Testis (tissue), 3 donors: ENCODE measurements around the gene NPDC1. TPM values are rescaled to one million over a fixed set of nuclear protein-coding genes. Genes with fewer than 3 reads are reported as not detected.

Source experiments
- DNase-seq: peaks from one replicate; pipeline ENCODE4 v3.0.0-alpha.2; 2019
- H3K27ac ChIP-seq, 2 donors: fragments of 200-600 bp; sonication (generic); one replicate each; pipeline ENCODE4 v1.5.1; 2019
- H3K27me3 ChIP-seq: fragments of 200-600 bp; sonication (generic); one replicate; pipeline ENCODE4 v1.5.1; 2019
- H3K36me3 ChIP-seq: fragments of 200-600 bp; sonication (generic); one replicate; pipeline ENCODE4 v1.5.1; 2017; ENCODE audit warnings: low read depth; ENCODE audit errors: missing control alignments
- H3K4me1 ChIP-seq: fragments of 200-600 bp; sonication (generic); one replicate; pipeline ENCODE4 v1.5.1; 2019
- H3K4me3 ChIP-seq, 2 donors: fragments of 200-600 bp; sonication (generic); one replicate each; pipeline ENCODE4 v1.5.1; 2017 to 2019
- H3K9me3 ChIP-seq: fragments of 200-600 bp; sonication (generic); one replicate; pipeline ENCODE4 v1.5.1; 2017
- CTCF ChIP-seq, 3 experiments: fragments of 450-650 bp in 2 of 3; fragments of 200-600 bp in 1 of 3; sonication (generic) in 1 of 3; IDR thresholded peaks; one replicate each; pipeline ENCODE4 v1.5.1; 2016 to 2019; ENCODE audit warnings: antibody characterized with exemption in 3 of 3, mild to moderate bottlenecking in 2 of 3, moderate library complexity in 1 of 3
- POLR2A ChIP-seq: fragments of 450-650 bp; IDR thresholded peaks from one replicate; pipeline ENCODE4 v1.6.1; 2017; ENCODE audit warnings: antibody characterized with exemption, mild to moderate bottlenecking, moderate library complexity
- whole genome bisulfite sequencing, 2 donors: methylation state at CpG; one replicate each; pipeline ENCODE4 v1.1.5; 2018; 5-methylcytosine and 5-hydroxymethylcytosine counted together
- intact Hi-C: fragments of 100-400 bp; cut with DNase I; formaldehyde crosslinking; loops from one replicate; pipeline ENCODE4 v1.15.1; 2023; ENCODE audit warnings: low total_unique reads
- polyA plus RNA-seq: library from polyadenylated mRNA; stranded (reverse); fragments of 350-450 nt; fragmentation: Illumina TruSeq; extraction: RNeasy Lipid Tissue Mini Kit (QIAGEN cat#74804); gene quantifications from one replicate; pipeline ENCODE4 v1.2.3, GENCODE V29; 2014; ENCODE audit warnings: low read depth, low replicate concordance; ENCODE audit not compliant: insufficient read depth
- small RNA-seq, 2 donors: library from RNA; depleted of rRNA; stranded (forward); fragments of <200 nt; gene quantifications; one replicate each; pipeline ENCODE3, GENCODE V24; 2016
- total RNA-seq, 2 donors: library from RNA; depleted of rRNA; stranded (reverse); fragments of >200 nt; gene quantifications; one replicate each; pipeline ENCODE4 v1.2.3, GENCODE V29; 2016

NPDC1 gene
- total and polyA plus RNA-seq, 3 donors from 2014 or later, result 47.7 to 103 (median 75.9) TPM

- DNase-seq, result no peak
- H3K27me3 ChIP-seq, result no peaks in the 10 kb centered on the region
- H3K4me1 ChIP-seq, result peaks cover 19% of the 10 kb centered on the region
- TF ChIP-seq POLR2A, result no peak
- TF ChIP-seq CTCF (IDR thresholded peaks at IDR 0.05), result no peak
- no peaks in the 10 kb centered on the region for H3K36me3 ChIP-seq
- no peaks in the 10 kb centered on the region for H3K9me3 ChIP-seq
- intact Hi-C loops, result no loop called here
- peak overlapping the region in 1 of 2 donors; percentile 19 for H3K27ac ChIP-seq
- WGBS, 2 donors, result 93 to 97% methylated on average over 10 of the region's 10 CpGs
- H3K4me3 ChIP-seq, result no peak overlapping the region
These were observed 55.6 kb downstream of the NPDC1 start for GRCh38 chr9:136990242-136990911.

Small RNA genes within 50 kb of the gene (small RNA-seq; reads per million reads assigned to genes)
- gene RF00153, result 0 to 0.09 reads per million in 2 donors

Other genes with a start within 250 kb of the NPDC1 start
Only the 30 nearest of the 37 such genes appear.
- gene MAMDC4, start 193.8 kb downstream of the NPDC1 start, total RNA-seq, result 10 to 100 TPM; 18.3 to 21.9 TPM
- gene MAMDC4, start 193.8 kb downstream of the NPDC1 start, polyA plus RNA-seq, result 8.1 TPM
- gene EDF1, start 179.9 kb downstream of the NPDC1 start, total RNA-seq, result 100 to 1,000 TPM; 278 to 330 TPM
- gene EDF1, start 179.9 kb downstream of the NPDC1 start, polyA plus RNA-seq, result 368 TPM
- gene TRAF2, start 159.7 kb downstream of the NPDC1 start, total RNA-seq, result 10 to 100 TPM; 23.7 to 32.9 TPM
- 21.9 TPM for gene TRAF2, start 159.7 kb downstream of the NPDC1 start, polyA plus RNA-seq
- 100 to 1,000 TPM; 509 to 749 TPM for gene FBXW5, start 101.4 kb downstream of the NPDC1 start, total RNA-seq
- 452 TPM for gene FBXW5, start 101.4 kb downstream of the NPDC1 start, polyA plus RNA-seq
- gene C8G, start 100.9 kb downstream of the NPDC1 start, total RNA-seq, result 1 to 10 TPM; 4.6 to 4.9 TPM
- gene C8G, start 100.9 kb downstream of the NPDC1 start, polyA plus RNA-seq, result 4.6 TPM
- 10 to 100 TPM; 11.5 to 27.8 TPM for gene LCN12, start 93.9 kb downstream of the NPDC1 start, total RNA-seq
- gene LCN12, start 93.9 kb downstream of the NPDC1 start, polyA plus RNA-seq, result 27.1 TPM
- gene PTGDS, start 68.7 kb downstream of the NPDC1 start, total RNA-seq, result 1,000 to 10,000 TPM; 5,554 to 5,948 TPM
- 4,976 TPM for gene PTGDS, start 68.7 kb downstream of the NPDC1 start, polyA plus RNA-seq
- 100 to 1,000 TPM in 1 of 2 donors, 10 to 100 TPM in 1; 59.3 to 131 TPM for gene LCNL1, start 63.2 kb downstream of the NPDC1 start, total RNA-seq
- gene LCNL1, start 63.2 kb downstream of the NPDC1 start, polyA plus RNA-seq, result 17.5 TPM
- 10 to 100 TPM; 47.8 to 56.6 TPM for gene PAXX, start 53.8 kb downstream of the NPDC1 start, total RNA-seq
- gene PAXX, start 53.8 kb downstream of the NPDC1 start, polyA plus RNA-seq, result 25.9 TPM
- 1 to 10 TPM; 1.8 to 1.9 TPM for gene CLIC3, start 49.6 kb downstream of the NPDC1 start, total RNA-seq
- 2.8 TPM for gene CLIC3, start 49.6 kb downstream of the NPDC1 start, polyA plus RNA-seq
- gene ABCA2, start 17.9 kb downstream of the NPDC1 start, total RNA-seq, result 10 to 100 TPM; 56.0 to 65.5 TPM
- gene ABCA2, start 17.9 kb downstream of the NPDC1 start, polyA plus RNA-seq, result 33.6 TPM
- under 1 TPM; 0.06 to 0.24 TPM for gene FUT7, start 14.1 kb downstream of the NPDC1 start, total RNA-seq
- gene FUT7, start 14.1 kb downstream of the NPDC1 start, polyA plus RNA-seq, result 0.24 TPM
- gene ENTPD2, start 7.9 kb upstream of the NPDC1 start, total RNA-seq, result 1 to 10 TPM; 5.7 to 9.6 TPM
- gene ENTPD2, start 7.9 kb upstream of the NPDC1 start, polyA plus RNA-seq, result 8.5 TPM
- gene SAPCD2, start 24.4 kb upstream of the NPDC1 start, total RNA-seq, result 1 to 10 TPM; 1.4 to 1.7 TPM
- gene SAPCD2, start 24.4 kb upstream of the NPDC1 start, polyA plus RNA-seq, result 0.78 TPM
- 10 to 100 TPM in 1 of 2 donors, 1 to 10 TPM in 1; 7.2 to 10.1 TPM for gene UAP1L1, start 31.3 kb upstream of the NPDC1 start, total RNA-seq
- gene UAP1L1, start 31.3 kb upstream of the NPDC1 start, polyA plus RNA-seq, result 6.9 TPM
- gene MAN1B1, start 40.8 kb upstream of the NPDC1 start, total RNA-seq, result 100 to 1,000 TPM; 122 to 124 TPM
- 62.2 TPM for gene MAN1B1, start 40.8 kb upstream of the NPDC1 start, polyA plus RNA-seq
- 100 to 1,000 TPM; 207 to 215 TPM for gene DPP7, start 68.6 kb upstream of the NPDC1 start, total RNA-seq
- gene DPP7, start 68.6 kb upstream of the NPDC1 start, polyA plus RNA-seq, result 242 TPM
- 1 to 10 TPM; 1.5 to 3.8 TPM for gene GRIN1, start 93.0 kb upstream of the NPDC1 start, total RNA-seq
- 0.79 TPM for gene GRIN1, start 93.0 kb upstream of the NPDC1 start, polyA plus RNA-seq
- 1 to 10 TPM; 2.4 to 5.1 TPM for gene LRRC26, start 123.9 kb upstream of the NPDC1 start, total RNA-seq
- gene LRRC26, start 123.9 kb upstream of the NPDC1 start, polyA plus RNA-seq, result not detected
- 10 to 100 TPM; 19.8 to 37.9 TPM for gene TMEM210, start 125.9 kb upstream of the NPDC1 start, total RNA-seq
- gene TMEM210, start 125.9 kb upstream of the NPDC1 start, polyA plus RNA-seq, result 83.2 TPM
- gene ANAPC2, start 142.4 kb upstream of the NPDC1 start, total RNA-seq, result 10 to 100 TPM; 91.0 to 98.5 TPM
- 80.6 TPM for gene ANAPC2, start 142.4 kb upstream of the NPDC1 start, polyA plus RNA-seq
- 100 to 1,000 TPM; 134 to 137 TPM for gene SSNA1, start 142.5 kb upstream of the NPDC1 start, total RNA-seq
- gene SSNA1, start 142.5 kb upstream of the NPDC1 start, polyA plus RNA-seq, result 211 TPM
- gene TPRN, start 154.6 kb upstream of the NPDC1 start, total RNA-seq, result 10 to 100 TPM; 25.9 to 35.2 TPM
- gene TPRN, start 154.6 kb upstream of the NPDC1 start, polyA plus RNA-seq, result 17.2 TPM
- gene TMEM203, start 159.5 kb upstream of the NPDC1 start, total RNA-seq, result 10 to 100 TPM; 48.0 to 51.2 TPM
- 36.3 TPM for gene TMEM203, start 159.5 kb upstream of the NPDC1 start, polyA plus RNA-seq
- gene NDOR1, start 159.5 kb upstream of the NPDC1 start, total RNA-seq, result 10 to 100 TPM; 27.5 to 29.1 TPM
- 21.9 TPM for gene NDOR1, start 159.5 kb upstream of the NPDC1 start, polyA plus RNA-seq
- gene RNF208, start 176.1 kb upstream of the NPDC1 start, total RNA-seq, result 1 to 10 TPM; 3.0 to 4.1 TPM
- 7.7 TPM for gene RNF208, start 176.1 kb upstream of the NPDC1 start, polyA plus RNA-seq
- 1 to 10 TPM; 3.7 to 5.6 TPM for gene CYSRT1, start 179.0 kb upstream of the NPDC1 start, total RNA-seq
- gene CYSRT1, start 179.0 kb upstream of the NPDC1 start, polyA plus RNA-seq, result 3.0 TPM
- under 1 TPM; 0.37 to 0.71 TPM for gene RNF224, start 181.3 kb upstream of the NPDC1 start, total RNA-seq
- 0.17 TPM for gene RNF224, start 181.3 kb upstream of the NPDC1 start, polyA plus RNA-seq
- gene SLC34A3, start 184.7 kb upstream of the NPDC1 start, total RNA-seq, result under 1 TPM; 0.24 to 0.25 TPM
- gene SLC34A3, start 184.7 kb upstream of the NPDC1 start, polyA plus RNA-seq, result 0.15 TPM
- 100 to 1,000 TPM; 856 to 940 TPM for gene TUBB4B, start 195.1 kb upstream of the NPDC1 start, total RNA-seq
- gene TUBB4B, start 195.1 kb upstream of the NPDC1 start, polyA plus RNA-seq, result 1,777 TPM